HepG2 (cell line): ENCODE results near the gene RPL18. TPM values are rescaled to one million over a fixed set of nuclear protein-coding genes. Genes with fewer than 3 reads are reported as not detected.

Experiments
- ATF3 ChIP-seq: sonication (generic); formaldehyde crosslinking; IDR thresholded peaks from 2 replicates; pipeline ENCODE4 v1.4.0; 2020; ENCODE audit warnings: missing genetic modification reagents
- DNMT3B ChIP-seq: conservative IDR thresholded peaks from 2 replicates; pipeline ENCODE4 v1.6.1; 2016; ENCODE audit warnings: missing biosample characterization, control low read depth
- DZIP1 ChIP-seq: sonication (generic); formaldehyde crosslinking; IDR thresholded peaks from 2 replicates; pipeline ENCODE4 v1.5.0; 2020; ENCODE audit warnings: mild to moderate bottlenecking, missing genetic modification reagents
- HNRNPK ChIP-seq: fragments of 200-400 bp; formaldehyde crosslinking; IDR thresholded peaks from 2 replicates; pipeline ENCODE4 v1.6.1; 2018; ENCODE audit warnings: low read length, low read depth, moderate library complexity, mild to moderate bottlenecking; ENCODE audit not compliant: poor library complexity, severe bottlenecking
- MED1 ChIP-seq: sonication (generic); formaldehyde crosslinking; IDR thresholded peaks from 2 replicates; pipeline ENCODE4 v1.4.0; 2020; ENCODE audit warnings: missing genetic modification reagents
- MTERF4 ChIP-seq: sonication (generic); formaldehyde crosslinking; IDR thresholded peaks from 2 replicates; pipeline ENCODE4 v1.8.0; 2023; ENCODE audit warnings: mild to moderate bottlenecking, missing genetic modification reagents
- USF2 ChIP-seq, 2 experiments: sonication (generic) in 1 of 2; formaldehyde crosslinking in 1 of 2; IDR thresholded peaks; 2 replicates each; pipeline versions ENCODE4 v1.5.1 to v1.6.1; 2011 to 2020; ENCODE audit warnings: borderline replicate concordance in 1 of 2, low read depth in 1 of 2, low read length in 1 of 2, mild to moderate bottlenecking in 1 of 2, missing genetic modification reagents in 1 of 2, moderate library complexity in 1 of 2
- ZNF232 ChIP-seq: sonication (generic); formaldehyde crosslinking; IDR thresholded peaks from 2 replicates; pipeline ENCODE4 v1.4.0; 2020; ENCODE audit warnings: missing genetic modification reagents, borderline replicate concordance
- ZNF329 ChIP-seq: sonication (generic); formaldehyde crosslinking; IDR thresholded peaks from 2 replicates; pipeline ENCODE4 v1.9.0; 2021; ENCODE audit warnings: low read depth, mild to moderate bottlenecking, missing genetic modification reagents
- ZNF670 ChIP-seq: sonication (generic); formaldehyde crosslinking; IDR thresholded peaks from 2 replicates; pipeline ENCODE4 v1.8.0; 2022; ENCODE audit warnings: mild to moderate bottlenecking, missing genetic modification reagents, borderline replicate concordance
- ZNF761 ChIP-seq: sonication (generic); formaldehyde crosslinking; conservative IDR thresholded peaks from 2 replicates; pipeline ENCODE4 v1.4.0; 2020; ENCODE audit warnings: mild to moderate bottlenecking, missing genetic modification reagents
- polyA plus RNA-seq, 8 experiments: library from polyadenylated mRNA; depleted of rRNA in 3 of 8; stranded (reverse) in 7 of 8; unstranded in 1 of 8; fragments of >200 nt; fragmentation: Illumina TruSeq in 4 of 8; extraction: Trizol in 4 of 8; gene quantifications; 2 replicates each; pipeline versions ENCODE4 v1.2.1 to v1.2.3, GENCODE V29; 2011 to 2016; ENCODE audit warnings: low read depth in 4 of 8, missing spikeins in 1 of 8, mixed read lengths in 1 of 8; ENCODE audit not compliant: insufficient read depth in 1 of 8
- total RNA-seq, 5 experiments: library from RNA; depleted of rRNA; stranded (reverse); fragments of >200 nt; fragmentation: Illumina TruSeq; extraction: Trizol; gene quantifications; 2 replicates each; pipeline ENCODE4 v1.2.3, GENCODE V29; 2016; ENCODE audit warnings: low read depth in 1 of 5
- TF ChIP-seq, protein P1 (sequence below): sonication (generic); formaldehyde crosslinking; IDR thresholded peaks from 2 replicates; pipeline ENCODE4 v1.4.0; 2020; ENCODE audit warnings: missing genetic modification reagents
- TF ChIP-seq, protein P2 (sequence below): IDR thresholded peaks from 2 replicates; pipeline ENCODE4 v1.6.1; 2012; ENCODE audit warnings: low read length, improper control_type of control experiment

RPL18 gene
- total and polyA plus RNA-seq, 2 of the 13 experiments (the other 11 are each of a cell fraction or from before 2014, with no cell fraction given), result 1,485 to 1,639 TPM

DNA sequence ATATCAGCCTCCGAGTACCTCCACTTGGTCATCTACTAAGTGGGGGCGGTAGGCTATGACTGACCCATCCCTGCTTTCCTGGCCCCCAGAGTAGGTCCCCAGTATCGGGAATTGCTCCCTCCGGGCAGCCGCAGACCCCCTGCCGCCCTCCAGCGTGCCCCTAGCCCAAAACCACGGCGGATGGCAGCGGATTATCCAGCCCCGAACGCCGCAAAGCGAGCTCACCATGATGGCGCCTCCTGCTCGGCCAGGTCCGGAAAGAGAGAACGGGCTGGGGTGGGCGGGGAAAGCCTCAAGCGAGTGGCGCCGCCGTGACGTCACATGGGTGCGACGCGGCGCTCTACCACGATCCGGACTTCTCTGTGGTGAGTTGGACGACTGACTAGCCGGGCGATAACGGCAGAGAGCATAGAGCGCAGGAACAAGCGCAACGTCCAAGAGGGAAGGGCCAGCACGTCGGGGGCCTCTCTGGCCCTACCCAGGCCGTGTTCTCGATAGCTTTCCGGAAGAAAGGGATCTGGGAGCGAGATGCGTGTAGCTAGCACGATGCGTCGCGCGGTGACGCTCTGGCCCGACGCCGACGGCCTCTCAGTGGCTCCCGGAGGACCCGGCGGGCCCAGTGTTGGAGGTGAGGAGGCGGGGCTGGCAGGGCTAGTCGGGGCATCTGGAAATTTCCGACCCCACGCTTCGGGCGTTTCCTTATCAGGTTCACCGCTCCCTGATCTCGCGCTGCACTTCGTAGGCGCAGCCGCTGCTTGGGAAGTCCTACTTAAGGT lies at the start of gene RPL18, which contains the start of gene SPHK2 (continued):
- TF ChIP-seq, protein P1, sequence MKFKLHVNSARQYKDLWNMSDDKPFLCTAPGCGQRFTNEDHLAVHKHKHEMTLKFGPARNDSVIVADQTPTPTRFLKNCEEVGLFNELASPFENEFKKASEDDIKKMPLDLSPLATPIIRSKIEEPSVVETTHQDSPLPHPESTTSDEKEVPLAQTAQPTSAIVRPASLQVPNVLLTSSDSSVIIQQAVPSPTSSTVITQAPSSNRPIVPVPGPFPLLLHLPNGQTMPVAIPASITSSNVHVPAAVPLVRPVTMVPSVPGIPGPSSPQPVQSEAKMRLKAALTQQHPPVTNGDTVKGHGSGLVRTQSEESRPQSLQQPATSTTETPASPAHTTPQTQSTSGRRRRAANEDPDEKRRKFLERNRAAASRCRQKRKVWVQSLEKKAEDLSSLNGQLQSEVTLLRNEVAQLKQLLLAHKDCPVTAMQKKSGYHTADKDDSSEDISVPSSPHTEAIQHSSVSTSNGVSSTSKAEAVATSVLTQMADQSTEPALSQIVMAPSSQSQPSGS, result peak; percentile 94
- TF ChIP-seq ZNF329 (CRISPR knock-in tag) (peak; percentile 63), USF2 (IDR thresholded peaks at IDR 0.05; ENCODE audit: low read depth, low read length) (no peak), USF2 (CRISPR knock-in tag; IDR thresholded peaks at IDR 0.05; ENCODE audit: borderline replicate concordance) (peak; percentile 69; the same call in 1 of the 2 replicates), MED1 (CRISPR knock-in tag) (peak; percentile 87), DZIP1 (no peak), ZNF761 (0 out of 2 replicates have a peak, but pooled peaks have one; percentile 45), DNMT3B (CRISPR knock-in tag) (peak; percentile 87), ZNF232 (CRISPR knock-in tag) (peak; percentile 16; the same call in 1 of the 2 replicates), HNRNPK (no peak), ATF3 (CRISPR knock-in tag) (peak; percentile 78; the same call in 1 of the 2 replicates), ZNF670 (CRISPR knock-in tag) (peak; percentile 79; the same call in 1 of the 2 replicates), MTERF4 (CRISPR knock-in tag) (no peak)
- TF ChIP-seq, protein P2, sequence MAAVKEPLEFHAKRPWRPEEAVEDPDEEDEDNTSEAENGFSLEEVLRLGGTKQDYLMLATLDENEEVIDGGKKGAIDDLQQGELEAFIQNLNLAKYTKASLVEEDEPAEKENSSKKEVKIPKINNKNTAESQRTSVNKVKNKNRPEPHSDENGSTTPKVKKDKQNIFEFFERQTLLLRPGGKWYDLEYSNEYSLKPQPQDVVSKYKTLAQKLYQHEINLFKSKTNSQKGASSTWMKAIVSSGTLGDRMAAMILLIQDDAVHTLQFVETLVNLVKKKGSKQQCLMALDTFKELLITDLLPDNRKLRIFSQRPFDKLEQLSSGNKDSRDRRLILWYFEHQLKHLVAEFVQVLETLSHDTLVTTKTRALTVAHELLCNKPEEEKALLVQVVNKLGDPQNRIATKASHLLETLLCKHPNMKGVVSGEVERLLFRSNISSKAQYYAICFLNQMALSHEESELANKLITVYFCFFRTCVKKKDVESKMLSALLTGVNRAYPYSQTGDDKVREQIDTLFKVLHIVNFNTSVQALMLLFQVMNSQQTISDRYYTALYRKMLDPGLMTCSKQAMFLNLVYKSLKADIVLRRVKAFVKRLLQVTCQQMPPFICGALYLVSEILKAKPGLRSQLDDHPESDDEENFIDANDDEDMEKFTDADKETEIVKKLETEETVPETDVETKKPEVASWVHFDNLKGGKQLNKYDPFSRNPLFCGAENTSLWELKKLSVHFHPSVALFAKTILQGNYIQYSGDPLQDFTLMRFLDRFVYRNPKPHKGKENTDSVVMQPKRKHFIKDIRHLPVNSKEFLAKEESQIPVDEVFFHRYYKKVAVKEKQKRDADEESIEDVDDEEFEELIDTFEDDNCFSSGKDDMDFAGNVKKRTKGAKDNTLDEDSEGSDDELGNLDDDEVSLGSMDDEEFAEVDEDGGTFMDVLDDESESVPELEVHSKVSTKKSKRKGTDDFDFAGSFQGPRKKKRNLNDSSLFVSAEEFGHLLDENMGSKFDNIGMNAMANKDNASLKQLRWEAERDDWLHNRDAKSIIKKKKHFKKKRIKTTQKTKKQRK, result no peak
